Iris pigment epithelial cell (primary cell): Measurements from ENCODE around the gene IMPDH2.
A peak's percentile ranks its signal among the peaks of the same experiment; 100 is the strongest.
"Not testable (repeated sequence)": the region's sequence is repeated elsewhere in the genome, so short reads cannot be mapped to it uniquely, and the experiment has no call there.

Source experiments
- DNase-seq: peaks from one replicate; pipeline ENCODE4 v3.0.0-alpha.2; 2011; ENCODE audit warnings: low read depth

The IMPDH2 gene

GRCh38 chr3:49021213-49021812, 7.9 kb downstream of the IMPDH2 start:
- DNase-seq: peak; percentile 96

GRCh38 chr3:49020330-49021212, 8.6 kb downstream of the IMPDH2 start:
- DNase-seq: no peak

GRCh38 chr3:49019941-49020329, 9.3 kb downstream of the IMPDH2 start:
- no peak for DNase-seq

GRCh38 chr3:49018707-49019006, 10.5 kb downstream of the IMPDH2 start:
- DNase-seq: no peak

GRCh38 chr3:49017971-49018706, 11.1 kb downstream of the IMPDH2 start, which contains the start of gene DALRD3:
Gene DALRD3, minus strand, starts transcription at chr3:49018580. Its CDS starts 16 bp downstream, at chr3:49018564.
- peak; percentile 73 for DNase-seq

GRCh38 chr3:49017229-49017970, 11.8 kb downstream of the IMPDH2 start:
- no peak for DNase-seq

GRCh38 chr3:49016414-49017228, 12.6 kb downstream of the IMPDH2 start:
- DNase-seq: no peak

- no peak for DNase-seq
These were observed 13.4 kb downstream of the IMPDH2 start for GRCh38 chr3:49015765-49016164.

GRCh38 chr3:49015072-49015471, 14.1 kb downstream of the IMPDH2 start:
- no peak for DNase-seq

GRCh38 chr3:49013738-49014660, 15.2 kb downstream of the IMPDH2 start:
- peak; percentile 43 for DNase-seq

GRCh38 chr3:49013113-49013737, 16.0 kb downstream of the IMPDH2 start:
- DNase-seq: no peak

GRCh38 chr3:49012441-49013017, 16.7 kb downstream of the IMPDH2 start:
- no peak for DNase-seq

- no peak for DNase-seq
These were observed 19.8 kb downstream of the IMPDH2 start for GRCh38 chr3:49009396-49009795.

GRCh38 chr3:49008627-49009026, 20.6 kb downstream of the IMPDH2 start:
- not testable (repeated sequence) for DNase-seq

GRCh38 chr3:49007771-49008528, 21.2 kb downstream of the IMPDH2 start:
- peak; percentile 87 for DNase-seq

- DNase-seq: peak; percentile 98
These were observed 22.0 kb downstream of the IMPDH2 start, which contains the start of gene WDR6 for GRCh38 chr3:49007068-49007770. Gene WDR6, plus strand, starts transcription at chr3:49007391. Its CDS starts 41 bp downstream, at chr3:49007432.

GRCh38 chr3:49006408-49007067, 22.7 kb downstream of the IMPDH2 start:
- peak; percentile 61 for DNase-seq
